ENCODE measurements around the gene COL26A1. TPM values are rescaled to one million over a fixed set of nuclear protein-coding genes. Genes with fewer than 3 reads are reported as not detected.

Gene COL26A1
- total RNA-seq, 1 donor = not detected

GRCh38 chr7:101357433-101357832, 5.2 kb upstream of the COL26A1 start:
- TF ChIP-seq CTCF (IDR thresholded peaks at IDR 0.05; ENCODE audit: insufficient read depth, low read length) = no peak
- no peak overlapping the region for H3K4me3 ChIP-seq (ENCODE audit: low read depth, low read length)
- no peak for DNase-seq (ENCODE audit: low read depth)

- no peak for TF ChIP-seq CTCF (IDR thresholded peaks at IDR 0.05; ENCODE audit: insufficient read depth, low read length)
- H3K4me3 ChIP-seq (ENCODE audit: low read depth, low read length) = peak overlapping the region; percentile 44
- no peak for DNase-seq (ENCODE audit: low read depth)
Measured at GRCh38 chr7:101363196-101363733, 590 bp downstream of the COL26A1 start.

- peak; percentile 60 for DNase-seq (ENCODE audit: low read depth)
- TF ChIP-seq CTCF (IDR thresholded peaks at IDR 0.05; ENCODE audit: insufficient read depth, low read length) = peak; percentile 71
- H3K4me3 ChIP-seq (ENCODE audit: low read depth, low read length) = peak overlapping the region; percentile 44
Measured at GRCh38 chr7:101363734-101364374, 1.2 kb downstream of the COL26A1 start.

GRCh38 chr7:101365956-101366355, 3.3 kb downstream of the COL26A1 start:
- H3K4me3 ChIP-seq (ENCODE audit: low read depth, low read length) = no peak overlapping the region
- DNase-seq (ENCODE audit: low read depth) = no peak
- no peak for TF ChIP-seq CTCF (IDR thresholded peaks at IDR 0.05; ENCODE audit: insufficient read depth, low read length)

- no peak overlapping the region for H3K4me3 ChIP-seq (ENCODE audit: low read depth, low read length)
- DNase-seq (ENCODE audit: low read depth) = no peak
- TF ChIP-seq CTCF (IDR thresholded peaks at IDR 0.05; ENCODE audit: insufficient read depth, low read length) = no peak
Measured at GRCh38 chr7:101367676-101368075, 5.0 kb downstream of the COL26A1 start.

GRCh38 chr7:101368422-101369165, 5.9 kb downstream of the COL26A1 start:
- DNase-seq (ENCODE audit: low read depth) = no peak
- no peak overlapping the region for H3K4me3 ChIP-seq (ENCODE audit: low read depth, low read length)
- no peak for TF ChIP-seq CTCF (IDR thresholded peaks at IDR 0.05; ENCODE audit: insufficient read depth, low read length)
